NCI-H748 treated with DMSO at 0.1 percent for 48 hours (cell line): ENCODE results near the gene CNPY1.
A peak's percentile ranks its signal among the peaks of the same experiment; 100 is the strongest.
"Not testable (repeated sequence)": the region's sequence is repeated elsewhere in the genome, so short reads cannot be mapped to it uniquely, and the experiment has no call there.

Source experiments
- DNase-seq: peaks from one replicate; lab custom pipeline; 2025; lab: John Stamatoyannopoulos, UW

The CNPY1 gene

DNA sequence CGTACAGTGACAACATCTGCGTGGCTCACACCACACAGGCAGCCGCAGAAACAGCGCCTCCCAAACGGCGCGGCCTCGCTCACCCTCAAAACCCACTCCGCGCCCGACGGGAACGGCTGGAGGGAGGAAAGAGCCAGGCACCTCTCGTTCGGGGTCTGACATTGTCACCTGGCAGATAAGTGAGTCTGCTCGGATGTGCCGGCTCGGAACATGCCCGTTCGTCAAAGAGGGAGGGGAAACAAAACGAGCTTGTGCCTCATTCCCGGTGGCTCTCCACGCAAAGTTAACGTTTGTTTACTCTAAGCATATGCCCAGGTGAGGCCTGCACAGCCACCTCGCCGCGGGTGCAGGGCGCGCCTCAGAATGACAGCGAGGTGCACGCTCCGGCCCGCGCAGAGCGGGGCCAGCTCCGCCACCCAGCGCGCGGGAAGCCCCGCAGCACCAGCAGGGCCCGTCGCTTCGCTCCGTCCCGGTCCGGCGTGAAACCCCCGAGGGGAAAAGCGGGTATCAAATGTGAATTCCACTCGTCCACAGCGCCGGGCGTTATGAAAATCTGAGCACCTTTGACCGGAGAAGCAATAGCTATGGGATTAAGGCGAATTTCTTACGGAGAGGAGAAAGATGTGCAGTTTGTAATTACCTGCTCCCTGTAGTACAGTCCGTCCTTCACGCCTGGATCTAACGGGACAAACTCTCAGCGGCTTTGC is 13.1 kb downstream of the CNPY1 start:
- peak; percentile 28 for DNase-seq

DNA sequence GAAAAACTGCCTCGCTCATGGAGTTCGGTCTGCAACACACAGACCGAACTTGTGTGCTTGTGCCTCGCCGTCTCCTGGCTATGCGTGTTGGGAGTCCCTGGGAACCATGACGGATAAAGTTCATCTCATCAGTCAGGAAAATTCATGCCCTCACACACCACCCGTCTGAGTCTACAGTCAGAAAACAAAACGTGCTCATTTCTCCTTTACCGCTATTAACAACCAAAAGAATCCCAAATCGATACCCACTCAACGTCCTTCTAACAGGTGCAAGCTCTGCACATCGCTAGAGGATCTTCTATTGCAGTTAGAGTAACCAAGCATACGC is 13.6 kb downstream of the CNPY1 start:
- no peak for DNase-seq

DNA sequence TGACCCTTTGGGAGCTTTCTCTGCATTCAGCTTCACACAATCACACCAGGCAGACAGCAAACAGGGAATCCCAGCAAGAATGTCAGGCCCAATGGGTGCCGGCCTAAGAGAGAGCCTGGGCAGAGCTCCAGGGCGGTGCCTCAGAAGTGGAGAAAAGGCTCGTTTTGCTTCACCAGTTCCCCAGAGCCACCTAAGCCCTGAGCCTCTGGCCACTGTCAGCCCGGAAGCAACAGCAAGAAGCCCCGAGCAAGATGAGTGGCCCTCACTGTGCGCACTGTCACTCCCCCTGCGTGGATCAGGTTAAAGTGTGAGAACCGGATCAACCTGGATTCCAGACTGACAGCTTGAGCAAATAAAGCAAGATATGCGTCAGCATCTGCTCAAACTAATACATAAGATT is 14.7 kb downstream of the CNPY1 start:
- no peak for DNase-seq

DNA sequence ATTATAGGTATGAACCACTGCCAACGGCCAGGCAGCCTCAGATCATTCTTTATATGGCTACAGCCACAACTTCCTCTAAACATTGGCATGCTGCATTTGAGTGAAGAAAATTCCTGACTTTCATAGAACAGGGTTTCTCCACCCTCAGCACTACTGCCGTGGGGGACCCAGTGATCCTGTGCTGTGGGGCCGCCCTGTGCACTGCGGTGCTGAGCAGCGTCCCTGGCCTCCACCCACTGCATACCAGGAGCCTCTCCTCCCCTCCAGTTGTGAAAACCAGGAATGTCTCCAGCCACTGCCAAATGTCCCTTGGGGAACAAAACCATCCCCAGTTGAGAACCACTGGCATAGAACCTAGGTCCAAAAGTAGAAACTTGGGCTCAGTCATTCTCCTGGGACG is 15.8 kb downstream of the CNPY1 start:
- DNase-seq, result no peak

DNA sequence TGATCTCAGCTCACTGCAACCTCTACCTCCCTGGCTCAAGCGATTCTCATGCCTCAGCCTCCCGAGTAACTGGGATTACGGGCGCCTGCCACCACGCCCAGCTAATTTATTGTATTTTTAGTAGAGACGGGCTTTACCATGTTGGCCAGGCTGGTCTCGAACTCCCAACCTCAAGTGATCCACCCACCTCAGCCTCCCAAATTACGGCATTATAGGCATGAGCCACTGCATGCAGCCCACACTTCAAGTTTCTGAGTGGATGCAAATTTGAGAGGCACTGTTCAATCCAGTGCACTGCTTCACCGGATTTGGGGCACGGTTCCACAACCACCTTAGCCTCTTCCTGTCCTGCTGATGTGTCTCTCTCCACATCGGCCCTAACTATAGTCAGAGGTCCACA is 16.5 kb downstream of the CNPY1 start:
- DNase-seq, result no peak

DNA sequence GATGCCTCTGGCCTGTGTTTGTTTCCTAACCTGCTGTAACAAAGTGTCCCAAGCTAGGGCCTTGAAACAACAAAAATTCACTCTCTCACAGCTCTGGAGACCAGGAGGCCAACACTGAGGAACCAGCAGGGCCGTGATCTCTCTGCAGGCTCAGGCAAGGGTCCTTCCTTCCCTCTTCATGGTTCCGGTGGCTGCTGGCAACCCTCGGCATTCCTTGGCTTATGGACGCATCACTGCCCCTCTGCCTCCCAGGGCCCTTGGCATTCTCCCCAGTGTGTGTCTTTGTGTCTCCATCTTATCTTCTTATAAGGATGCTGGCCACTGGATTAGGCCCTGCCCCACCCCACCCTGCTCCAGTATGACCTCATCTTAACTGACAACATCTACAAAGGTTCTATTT is 17.0 kb downstream of the CNPY1 start:
- DNase-seq, result no peak

DNA sequence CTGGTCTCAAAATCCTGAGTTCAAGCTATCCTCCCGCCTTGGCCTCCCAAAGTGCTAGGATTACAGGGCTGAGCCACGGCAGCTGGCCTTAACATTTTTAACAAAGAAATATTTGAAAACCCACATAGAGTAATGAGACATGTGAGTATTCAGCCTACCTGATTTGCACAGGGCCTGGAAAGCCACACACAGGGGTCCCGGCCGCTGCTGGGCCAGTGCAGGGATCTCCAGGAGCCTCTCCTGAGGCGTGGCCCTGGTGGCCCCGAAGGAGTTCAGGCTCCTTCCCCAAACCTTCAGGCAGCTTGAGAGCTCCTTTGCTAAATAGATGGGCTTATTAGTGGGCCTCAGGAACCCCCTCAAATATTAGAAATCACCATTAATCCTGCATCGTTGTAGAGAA is 18.7 kb downstream of the CNPY1 start:
- DNase-seq, result no peak

DNA sequence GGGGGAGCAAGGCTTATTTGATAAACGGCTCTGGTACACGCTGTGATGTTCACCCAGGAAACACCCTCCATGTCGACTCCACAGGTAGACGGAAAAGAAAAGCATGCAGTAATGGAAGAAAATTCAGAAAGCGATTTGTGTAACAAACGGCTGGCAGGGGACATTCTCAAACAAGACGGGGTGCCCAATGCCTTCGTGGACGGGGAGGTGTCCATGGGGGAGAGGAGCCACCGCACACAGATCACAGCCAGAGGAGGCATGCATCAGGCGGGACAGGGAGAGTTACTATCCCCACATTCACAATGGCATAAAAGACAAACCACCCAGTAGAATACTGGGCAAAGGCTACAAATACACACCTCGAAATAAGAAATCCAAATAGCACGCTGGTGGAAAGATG is 20.1 kb downstream of the CNPY1 start:
- DNase-seq, result no peak

DNA sequence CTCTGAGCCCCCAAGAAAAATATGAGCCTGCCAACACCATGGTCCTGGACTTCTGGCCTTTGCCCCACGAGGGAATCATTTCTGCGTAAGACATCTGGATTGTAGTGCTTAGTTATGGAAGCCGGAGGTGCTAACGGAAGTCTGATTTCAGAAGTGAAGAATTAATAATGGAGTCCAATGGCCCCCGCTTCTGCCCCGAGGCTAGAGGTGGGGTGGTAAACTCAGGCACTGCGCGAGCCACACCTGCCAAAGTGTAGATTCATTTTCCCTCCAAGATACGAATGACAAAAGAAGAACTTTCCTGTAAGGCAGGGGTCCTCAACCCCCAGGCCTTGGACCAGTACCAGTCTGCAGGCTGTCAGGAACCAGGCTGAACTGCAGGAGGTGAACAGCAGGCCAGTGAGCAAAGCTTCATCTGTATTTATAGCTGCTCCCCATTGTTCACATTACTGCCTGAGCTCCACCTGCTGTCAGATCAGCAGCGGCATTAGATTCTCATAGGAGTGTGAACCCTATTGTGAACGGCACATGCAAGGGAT is 22.3 kb downstream of the CNPY1 start:
- no peak for DNase-seq

DNA sequence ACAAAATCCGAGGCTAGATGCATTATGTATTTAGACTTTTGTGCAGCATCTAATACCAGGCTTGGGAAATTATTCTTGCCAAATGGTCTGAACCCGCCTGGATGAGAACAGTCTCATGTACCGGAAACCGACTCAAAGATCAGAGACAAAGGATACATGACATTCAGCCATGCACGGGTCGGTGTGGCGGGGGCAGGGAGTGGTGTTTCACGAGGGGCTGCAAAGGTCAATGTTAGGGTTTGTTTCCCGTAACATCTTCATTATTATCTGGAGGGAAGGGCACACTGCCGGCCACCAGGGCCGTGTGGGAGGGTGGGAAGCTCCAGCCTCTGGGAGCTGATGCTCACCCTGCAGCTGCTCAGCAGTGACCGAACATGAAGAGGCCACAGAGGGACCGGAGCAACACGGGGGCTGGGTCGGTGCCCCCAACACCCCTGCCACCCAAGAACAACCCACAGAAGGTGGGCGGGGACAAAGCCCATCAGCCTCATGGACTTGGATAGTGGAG is 23.1 kb downstream of the CNPY1 start:
- DNase-seq, result no peak

DNA sequence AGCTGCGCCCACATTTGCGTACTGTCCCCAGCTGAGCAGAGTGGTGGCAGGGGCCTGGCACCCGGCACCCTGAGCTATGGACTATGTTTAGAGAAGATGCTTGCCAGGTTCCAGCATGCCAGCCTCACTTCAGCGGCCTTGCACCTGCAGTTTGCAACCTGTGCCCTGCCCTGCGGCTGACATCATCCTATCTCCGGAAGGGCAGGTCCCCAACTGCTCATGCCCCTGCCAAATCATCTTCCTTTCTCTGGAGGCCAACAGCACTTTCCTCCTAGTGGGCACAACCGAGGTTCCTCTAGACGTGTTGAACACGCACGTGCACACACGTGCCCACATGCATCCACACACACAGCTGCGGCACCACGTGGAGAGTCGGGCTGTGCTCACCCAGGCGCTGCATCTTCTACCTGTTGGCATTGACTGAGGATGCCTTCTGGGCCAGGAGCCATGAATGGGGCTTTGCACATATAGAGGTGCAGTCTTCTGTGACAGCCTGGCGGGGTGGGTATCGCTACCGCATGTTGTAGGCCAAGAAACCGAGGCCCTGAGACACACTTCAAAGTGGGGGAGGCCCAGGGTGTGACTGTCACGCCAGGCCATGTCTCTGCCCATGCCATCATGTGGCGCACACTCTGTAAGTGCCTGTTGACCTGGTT is 24.5 kb downstream of the CNPY1 start:
- no peak for DNase-seq

DNA sequence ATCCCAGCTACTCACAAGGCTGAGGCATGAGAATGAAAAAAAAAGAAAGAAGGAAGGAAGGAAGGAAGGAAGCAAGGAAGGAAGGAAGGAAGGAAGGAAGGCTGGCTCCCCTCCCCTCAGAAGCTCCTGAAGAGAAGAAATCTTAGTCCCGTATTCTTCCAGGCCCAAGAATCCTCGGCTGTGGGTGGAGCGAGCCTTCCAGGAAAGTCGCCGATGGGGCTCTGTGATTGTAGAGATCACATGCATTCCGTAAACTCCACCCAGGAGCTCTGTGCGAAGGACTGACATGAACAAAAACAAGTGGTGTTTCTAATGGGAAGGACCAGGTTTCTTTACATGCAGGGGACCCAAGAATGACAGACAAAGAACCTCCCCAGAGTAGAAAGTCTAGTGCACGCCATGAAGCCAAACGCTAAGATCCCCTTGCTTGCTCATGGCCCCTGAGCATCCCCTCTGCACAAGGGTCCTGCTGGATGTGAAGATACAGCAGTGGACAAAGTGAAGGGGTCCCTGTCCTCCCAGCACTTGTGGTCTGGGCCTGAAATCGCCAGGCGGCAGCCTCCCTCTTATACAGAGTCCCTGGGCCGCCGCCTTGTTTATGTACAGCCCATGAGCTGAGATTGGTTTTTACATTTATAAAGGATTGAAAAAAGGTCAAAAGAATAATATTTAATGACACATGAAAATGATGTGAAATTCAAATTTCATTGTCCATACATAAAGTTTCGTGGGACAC is 25.2 kb downstream of the CNPY1 start:
- DNase-seq, result no peak

DNA sequence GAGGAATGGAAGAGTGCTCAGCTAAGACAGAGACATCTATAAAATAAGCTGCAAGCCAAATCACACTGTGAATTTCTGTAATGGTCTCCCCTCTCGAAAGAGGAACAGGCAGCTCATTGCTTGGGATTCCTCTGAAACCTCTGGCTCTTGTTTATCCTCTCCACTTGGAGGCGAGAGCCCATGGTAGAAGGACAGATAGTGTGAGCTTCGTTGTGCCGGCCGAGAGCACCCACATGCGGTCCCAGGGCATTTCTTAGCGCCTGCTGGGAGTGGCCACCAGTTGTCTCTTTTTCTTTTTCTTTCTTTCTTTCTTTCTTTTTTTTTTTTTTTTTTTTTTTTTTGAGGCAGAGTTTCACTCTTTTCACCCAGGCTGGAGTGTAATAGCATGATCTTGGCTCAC is 26.2 kb downstream of the CNPY1 start:
- DNase-seq, result no peak

DNA sequence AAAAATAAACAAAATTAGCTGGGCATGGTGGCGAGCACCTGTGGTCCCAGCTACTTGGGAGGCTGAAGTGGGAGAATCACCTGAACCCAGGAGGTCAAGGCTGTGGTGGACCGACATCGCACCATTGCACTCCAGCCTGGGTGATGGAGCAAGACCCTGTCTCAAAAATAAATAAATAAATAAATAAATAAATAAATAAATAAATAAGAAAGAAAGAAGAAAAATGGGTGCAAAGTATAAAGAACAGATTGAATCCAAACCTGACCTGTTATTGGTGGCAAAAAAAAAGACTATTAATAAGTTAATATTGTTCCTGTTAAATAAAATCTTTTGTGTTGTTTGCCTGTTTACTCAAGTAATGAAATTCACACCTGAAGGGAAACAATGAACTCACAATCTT is 27.0 kb downstream of the CNPY1 start:
- DNase-seq, result not testable (repeated sequence)

DNA sequence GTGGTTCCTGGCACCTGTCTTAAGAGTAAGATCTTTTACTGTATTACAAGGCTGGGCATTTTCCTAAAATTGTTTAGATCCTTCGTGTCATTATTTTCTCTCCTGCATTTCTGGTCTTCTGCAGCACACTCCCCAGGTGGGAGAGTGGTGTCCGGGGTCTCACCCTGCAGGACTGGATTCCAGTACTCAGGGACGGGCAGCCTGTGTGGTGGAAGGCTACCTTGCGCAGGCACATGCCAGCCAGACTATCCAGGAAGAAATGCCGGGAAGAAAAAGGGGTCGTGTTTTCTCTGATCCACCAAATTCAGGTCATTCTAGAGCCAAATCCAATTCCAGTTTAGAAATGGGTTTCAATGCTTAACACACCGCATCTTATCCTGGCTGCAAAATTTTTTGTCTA is 27.7 kb downstream of the CNPY1 start:
- no peak for DNase-seq

DNA sequence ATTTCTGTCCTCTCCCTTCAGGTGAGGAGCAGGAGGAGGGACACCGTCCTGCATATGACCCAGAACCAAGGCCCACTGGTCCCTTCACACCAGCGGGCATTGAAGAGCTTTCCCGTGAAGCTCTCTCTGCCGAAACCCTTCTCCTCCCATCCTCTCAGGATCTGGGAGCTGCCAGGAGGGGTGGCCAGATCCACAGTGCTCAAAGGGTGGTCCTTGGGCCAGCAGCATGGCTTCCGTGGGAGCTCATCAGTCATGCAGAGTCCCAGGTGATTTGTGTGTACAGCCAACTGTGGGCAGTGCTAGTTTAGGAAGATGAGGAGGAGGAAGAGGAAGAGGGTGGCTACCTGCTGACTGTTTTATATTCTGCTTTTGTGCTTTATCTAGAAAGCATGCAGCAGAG is 28.4 kb downstream of the CNPY1 start:
- no peak for DNase-seq

DNA sequence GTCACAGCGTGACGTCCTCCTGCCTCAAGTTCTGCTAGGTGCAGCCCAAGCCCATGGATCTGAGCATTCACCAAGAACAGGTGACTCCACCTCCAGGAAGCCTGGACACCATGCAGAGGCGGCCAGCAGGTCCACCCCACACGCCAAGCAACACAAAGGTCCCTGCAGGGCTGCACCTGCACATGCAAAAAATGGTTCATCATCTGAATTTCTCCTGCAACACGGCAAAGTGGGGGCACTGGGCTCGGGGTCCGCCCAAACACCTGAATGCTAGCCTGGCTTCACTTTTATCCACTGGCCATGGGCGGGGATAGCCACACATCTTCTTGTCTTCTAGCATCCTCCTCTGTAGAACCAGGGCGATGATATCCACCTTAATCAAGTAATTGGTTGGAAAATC is 28.9 kb downstream of the CNPY1 start:
- no peak for DNase-seq

DNA sequence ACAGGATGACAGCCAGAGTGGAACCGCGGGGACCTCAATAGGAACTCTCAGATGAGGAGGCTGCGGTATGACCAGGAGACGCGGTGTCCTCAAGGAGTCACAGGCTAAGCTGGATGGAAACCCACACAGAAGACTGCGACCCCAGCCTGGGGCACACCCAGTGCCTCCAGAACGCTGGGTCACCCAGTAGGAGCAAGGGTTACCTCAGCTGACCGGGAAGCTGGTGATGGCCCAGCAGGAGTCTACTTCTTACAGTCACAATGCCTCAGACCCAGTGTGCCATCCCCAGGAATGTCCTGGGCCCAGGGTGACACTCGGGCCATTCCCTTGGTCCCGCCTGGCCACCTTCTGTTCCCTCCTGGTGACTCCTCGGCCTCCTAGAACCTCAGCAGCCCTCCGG is 29.9 kb downstream of the CNPY1 start:
- no peak for DNase-seq

DNA sequence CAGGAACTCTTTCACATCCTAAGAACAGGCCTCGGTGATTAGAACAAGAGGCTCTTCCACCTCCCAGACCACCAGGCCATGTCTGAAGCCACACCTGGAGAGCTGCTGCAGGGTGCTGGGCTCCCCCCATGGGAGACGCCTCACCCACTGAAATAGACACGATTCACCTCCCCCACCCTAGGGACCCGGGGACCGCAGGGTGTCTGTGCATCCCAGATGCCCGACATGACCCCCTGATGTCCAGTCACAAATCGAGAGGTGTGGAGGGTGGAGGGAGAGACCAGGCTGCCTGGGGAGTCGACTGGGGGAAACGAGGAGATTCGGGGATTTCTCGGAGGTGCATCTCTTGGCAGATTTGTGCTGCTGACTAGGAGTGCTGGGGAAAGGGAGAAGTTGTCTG is 31.0 kb downstream of the CNPY1 start:
- DNase-seq, result no peak

DNA sequence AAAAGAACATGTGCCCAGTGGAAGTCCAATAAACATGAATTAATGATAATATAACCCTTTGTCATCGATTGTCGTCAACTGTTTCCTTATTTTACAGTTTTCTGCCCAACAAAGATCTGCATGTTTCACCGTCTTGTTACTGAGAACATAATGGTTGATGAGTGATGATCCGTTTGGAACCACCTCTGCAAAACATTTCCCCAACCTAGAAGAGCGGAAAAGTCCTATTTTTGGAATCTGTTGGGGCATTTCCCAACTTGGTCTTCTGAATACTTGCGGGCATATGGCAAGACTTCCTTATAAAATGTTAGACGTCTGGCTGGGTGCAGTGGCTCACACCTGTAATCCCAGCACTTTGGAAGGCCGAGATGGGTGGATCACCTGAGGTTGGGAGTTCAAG is 32.1 kb downstream of the CNPY1 start:
- no peak for DNase-seq

DNA sequence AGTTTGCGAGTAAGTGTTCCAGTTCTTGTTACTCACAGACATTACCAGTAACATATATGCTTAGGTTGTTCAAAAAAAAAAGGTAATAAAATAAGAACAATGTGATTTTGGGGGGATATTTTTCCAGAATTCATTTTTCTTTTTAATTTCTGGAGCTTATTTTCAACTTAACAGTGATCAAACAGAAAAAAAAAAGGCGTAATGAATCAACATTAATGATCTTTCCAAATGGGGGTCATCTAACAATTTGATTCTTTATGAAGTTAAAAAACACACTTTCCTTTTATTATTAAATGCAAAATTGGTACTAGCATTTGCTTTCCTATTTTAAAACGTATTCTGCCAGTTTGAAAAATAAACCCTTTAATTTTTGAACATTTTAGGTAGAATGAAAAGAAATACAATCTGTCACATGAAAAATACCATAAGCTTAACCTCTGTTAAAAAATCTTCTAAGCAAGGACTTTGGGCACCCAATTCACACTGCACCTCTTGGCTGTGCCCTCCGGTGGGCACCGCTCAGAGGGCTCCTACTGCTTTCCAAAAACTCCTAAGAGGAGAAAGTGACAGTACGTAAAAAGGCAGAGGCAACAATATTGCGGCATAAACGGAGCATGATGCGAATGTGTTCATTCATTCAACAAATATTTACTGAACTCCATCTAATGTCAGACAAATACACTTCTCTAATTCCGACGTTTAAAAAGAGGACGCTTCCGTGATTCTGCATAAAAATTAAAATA is 32.6 kb downstream of the CNPY1 start:
- DNase-seq, result no peak

DNA sequence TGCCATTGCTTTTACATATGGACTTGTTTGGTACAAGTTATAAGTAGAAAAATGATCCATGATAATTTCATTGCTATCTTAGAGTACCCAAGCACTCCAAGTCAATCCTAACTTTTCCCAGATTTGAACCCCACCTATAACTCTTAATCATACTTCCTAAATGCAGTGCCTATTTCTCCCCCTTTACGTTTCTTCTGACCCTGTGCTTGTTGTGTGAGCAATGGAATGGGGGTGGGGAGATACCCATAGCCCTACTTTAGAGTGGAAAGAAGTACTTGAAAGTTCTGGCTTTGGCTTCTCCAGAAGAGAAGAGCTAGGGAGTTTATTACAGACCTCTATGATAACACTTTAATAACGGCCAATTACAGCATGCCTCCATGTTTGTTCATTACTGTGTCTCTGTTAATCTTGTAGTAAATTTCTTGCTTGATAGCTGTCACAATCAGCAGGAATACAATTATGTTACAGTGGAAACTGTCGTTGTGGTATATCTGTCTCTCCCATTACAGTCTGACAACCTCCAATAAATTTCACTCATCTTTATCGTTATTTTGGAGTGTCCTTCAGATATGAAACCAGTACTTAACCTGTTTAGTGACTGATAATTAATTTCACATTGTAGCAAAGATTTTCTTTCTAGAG is 34.0 kb downstream of the CNPY1 start:
- no peak for DNase-seq
